VCaP (cell line): ENCODE measurements around the gene TMPRSS2.

Experiments
- H3K27ac ChIP-seq: fragments of 450-650 bp; 2 replicates; pipeline ENCODE4 v1.5.1; 2017
- CTCF ChIP-seq: fragments of 450-650 bp; conservative IDR thresholded peaks from 2 replicates; pipeline ENCODE4 v1.5.1; 2017; ENCODE audit warnings: mild to moderate bottlenecking, moderate library complexity

The TMPRSS2 gene

GRCh38 chr21:41537356-41537755 lies 29.4 kb upstream of the TMPRSS2 start:
- no peak for TF ChIP-seq CTCF
- H3K27ac ChIP-seq, result peak overlapping the region; percentile 98

DNA sequence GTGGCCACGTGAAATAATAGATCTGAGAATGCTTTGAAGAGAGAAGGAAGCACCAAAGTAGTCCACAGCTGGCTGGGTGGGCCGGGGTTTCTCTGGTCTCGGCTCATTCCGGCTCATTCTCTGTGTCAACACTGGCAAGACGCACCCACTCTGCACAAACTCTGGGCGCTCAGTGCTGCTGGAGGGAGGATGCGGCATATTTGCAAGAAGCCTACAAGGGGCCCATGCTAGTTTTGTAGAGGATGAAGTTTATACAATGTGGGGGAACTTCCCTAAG lies 28.8 kb upstream of the TMPRSS2 start:
- no peak for TF ChIP-seq CTCF
- H3K27ac ChIP-seq, result peak overlapping the region; percentile 98

- no peak for TF ChIP-seq CTCF
- H3K27ac ChIP-seq, result peak overlapping the region; percentile 98
Measured at GRCh38 chr21:41536076-41536826, 28.3 kb upstream of the TMPRSS2 start.

GRCh38 chr21:41530366-41530765 lies 22.4 kb upstream of the TMPRSS2 start:
- H3K27ac ChIP-seq, result peak overlapping the region; percentile 98
- TF ChIP-seq CTCF, result no peak

- TF ChIP-seq CTCF, result no peak
- H3K27ac ChIP-seq, result peak overlapping the region; percentile 98
Measured at GRCh38 chr21:41529769-41530168, 21.8 kb upstream of the TMPRSS2 start.

DNA sequence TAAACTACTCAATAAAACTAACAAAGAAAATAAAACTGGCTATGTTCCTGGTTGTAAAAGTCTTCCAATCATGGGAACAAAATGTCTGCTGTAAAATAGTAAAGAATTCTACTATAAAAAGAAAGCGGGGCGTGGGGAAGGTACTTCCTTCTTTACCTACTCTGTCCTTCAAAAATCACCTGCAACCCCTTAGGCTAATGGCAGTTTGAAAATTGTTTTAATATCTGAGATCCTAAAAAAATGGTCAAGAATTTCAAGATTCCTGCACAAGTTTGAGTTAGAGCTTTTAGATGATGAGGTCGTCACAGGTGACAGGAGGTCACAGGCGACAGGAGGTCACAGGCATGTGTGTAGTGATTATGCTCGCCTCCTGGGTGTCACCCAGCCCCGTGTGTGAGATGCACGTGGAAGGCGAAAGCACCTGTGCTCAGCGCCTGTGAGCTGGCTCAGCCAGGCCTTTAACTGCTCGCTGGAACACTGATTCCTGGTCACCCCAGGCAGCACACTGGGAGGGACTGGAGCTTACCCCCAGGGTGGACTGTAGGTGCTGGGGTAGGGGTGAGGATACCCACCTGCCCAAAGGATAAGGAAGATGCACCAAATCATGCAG lies 18.6 kb upstream of the TMPRSS2 start:
- TF ChIP-seq CTCF, result no peak
- peak overlapping the region; percentile 98 for H3K27ac ChIP-seq

GRCh38 chr21:41523175-41523574 lies 15.2 kb upstream of the TMPRSS2 start:
- peak overlapping the region; percentile 98 for H3K27ac ChIP-seq
- TF ChIP-seq CTCF, result no peak
